SK-N-SH (cell line): ENCODE data around the gene RIMS1. TPM values are rescaled to one million over a fixed set of nuclear protein-coding genes. Genes with fewer than 3 reads are reported as not detected.

Experiments used
- CTCF ChIA-PET: fragments of 300-600, 350-600 bp; formaldehyde crosslinking; extraction: SDS; loops from one replicate; lab custom pipeline; 2021; lab: Yijun Ruan, JAX
- POLR2A ChIA-PET: fragments of 350-600 bp; sonication (Branson Sonifier 250); formaldehyde crosslinking; extraction: SDS; loops from one replicate; lab custom pipeline; 2020; ENCODE audit warnings: antibody characterized with exemption, inconsistent platforms; lab: Yijun Ruan, JAX
- DNase-seq: peaks from one replicate; pipeline ENCODE4 v3.0.0; 2012
- H2AFZ ChIP-seq: fragments of 200-600 bp; sonication (generic); 2 replicates; pipeline ENCODE4 v1.8.1; 2016; ENCODE audit warnings: antibody characterized with exemption, mild to moderate bottlenecking, low read depth
- H3F3A ChIP-seq: fragments of 200-600 bp; sonication (generic); replicated peaks from 2 replicates; pipeline ENCODE3; 2016; ENCODE audit warnings: antibody characterized with exemption, mild to moderate bottlenecking; ENCODE audit not compliant: insufficient read depth
- H3K27ac ChIP-seq, 2 experiments: fragments of 200-500 bp in 1 of 2; fragments of 200-600 bp in 1 of 2; sonication (Bioruptor generic) in 1 of 2; sonication (generic), shearing (Covaris generic) in 1 of 2; 2 replicates each; pipeline versions ENCODE4 v1.5.1 to v1.6.1; 2014 to 2016; ENCODE audit warnings: low read depth in 2 of 2, inconsistent platforms in 1 of 2, low read length in 1 of 2, mild to moderate bottlenecking in 1 of 2, mixed read lengths in 1 of 2
- H3K27me3 ChIP-seq: fragments of 200-600 bp; sonication (generic), shearing (Covaris generic); 2 replicates; pipeline ENCODE4 v1.6.1; 2016; ENCODE audit warnings: mixed run types; ENCODE audit not compliant: insufficient read depth
- H3K36me3 ChIP-seq, 2 experiments: fragments of 200-500 bp in 1 of 2; fragments of 200-600 bp in 1 of 2; sonication (Bioruptor generic) in 1 of 2; sonication (generic) in 1 of 2; replicated peaks in 1 of 2; 2 replicates each; pipeline versions ENCODE3 to v1.5.1; 2014 to 2016; ENCODE audit warnings: low read length in 1 of 2, mild to moderate bottlenecking in 1 of 2; ENCODE audit not compliant: insufficient read depth in 2 of 2, control insufficient read depth in 1 of 2
- H3K4me1 ChIP-seq, 2 experiments: fragments of 200-500 bp in 1 of 2; fragments of 200-600 bp in 1 of 2; sonication (Bioruptor generic) in 1 of 2; sonication (generic), shearing (Covaris generic) in 1 of 2; 2 replicates each; pipeline versions ENCODE4 v1.5.1 to v1.6.1; 2014 to 2016; ENCODE audit warnings: low read depth in 1 of 2, low read length in 1 of 2, mixed run types in 1 of 2; ENCODE audit not compliant: insufficient read depth in 2 of 2, control insufficient read depth in 1 of 2
- H3K4me2 ChIP-seq: fragments of 200-600 bp; sonication (generic), shearing (Covaris generic); 2 replicates; pipeline ENCODE4 v1.6.1; 2017; ENCODE audit warnings: mixed run types
- H3K4me3 ChIP-seq, 2 experiments: fragments of 200-500 bp in 1 of 2; fragments of 200-600 bp in 1 of 2; sonication (Bioruptor generic) in 1 of 2; sonication (generic), shearing (Covaris generic) in 1 of 2; 2 replicates each; pipeline versions ENCODE4 v1.5.1 to v1.8.1; 2014 to 2016; ENCODE audit warnings: low read depth in 2 of 2, inconsistent platforms in 1 of 2, low read length in 1 of 2, mild to moderate bottlenecking in 1 of 2, mixed read lengths in 1 of 2, moderate library complexity in 1 of 2
- H3K79me2 ChIP-seq: fragments of 200-600 bp; sonication (generic); 2 replicates; pipeline ENCODE4 v1.8.1; 2017; ENCODE audit warnings: mild to moderate bottlenecking; ENCODE audit not compliant: insufficient read depth
- H3K9ac ChIP-seq: fragments of 200-600 bp; sonication (generic); 2 replicates; pipeline ENCODE4 v1.6.1; 2017; ENCODE audit warnings: mixed run types
- H3K9me2 ChIP-seq: fragments of 200-600 bp; sonication (generic); 2 replicates; pipeline ENCODE4 v1.6.1; 2017; ENCODE audit warnings: mixed run types
- H3K9me3 ChIP-seq: fragments of 200-600 bp; sonication (generic); 2 replicates; pipeline ENCODE4 v1.6.1; 2017; ENCODE audit warnings: mixed run types, mild to moderate bottlenecking, moderate library complexity
- H4K20me1 ChIP-seq: fragments of 200-600 bp; sonication (generic); 2 replicates; pipeline ENCODE4 v1.6.1; 2017; ENCODE audit warnings: mild to moderate bottlenecking, mixed run types; ENCODE audit not compliant: insufficient read depth
- CHD2 ChIP-seq: fragments of 150-350 bp; IDR thresholded peaks from 2 replicates; pipeline ENCODE4 v1.6.1; 2018; ENCODE audit warnings: low read length; ENCODE audit not compliant: partially characterized antibody
- ELF1 ChIP-seq: IDR thresholded peaks from 2 replicates; pipeline ENCODE4 v1.4.0; 2012
- EP300 ChIP-seq, 2 experiments: IDR thresholded peaks; 2 replicates each; pipeline versions ENCODE4 v1.4.0 to v1.6.1; 2012; ENCODE audit warnings: borderline replicate concordance in 1 of 2, low read depth in 1 of 2, low read length in 1 of 2
- FOSL2 ChIP-seq: IDR thresholded peaks from 2 replicates; pipeline ENCODE4 v1.4.0; 2012; ENCODE audit warnings: low read depth, mild to moderate bottlenecking, moderate library complexity, borderline replicate concordance
- FOXJ3 ChIP-seq: sonication (generic); formaldehyde crosslinking; IDR thresholded peaks from 2 replicates; pipeline ENCODE4 v1.5.1; 2020; ENCODE audit warnings: mild to moderate bottlenecking, missing genetic modification reagents
- GATA2 ChIP-seq: sonication (generic); formaldehyde crosslinking; IDR thresholded peaks from 2 replicates; pipeline ENCODE4 v1.5.0; 2020; ENCODE audit warnings: mild to moderate bottlenecking, missing genetic modification reagents
- JUND ChIP-seq: IDR thresholded peaks from 2 replicates; pipeline ENCODE4 v1.4.0; 2012
- MEF2A ChIP-seq: IDR thresholded peaks from 2 replicates; pipeline ENCODE4 v1.4.0; 2012; ENCODE audit warnings: low read depth, borderline replicate concordance
- MXI1 ChIP-seq: IDR thresholded peaks from 2 replicates; pipeline ENCODE4 v1.6.1; 2012; ENCODE audit warnings: mild to moderate bottlenecking, low read depth, low read length, improper control_type of control experiment
- NFIC ChIP-seq: IDR thresholded peaks from 2 replicates; pipeline ENCODE4 v1.4.0; 2012; ENCODE audit warnings: borderline replicate concordance
- NRF1 ChIP-seq: IDR thresholded peaks from 2 replicates; pipeline ENCODE4 v1.6.1; 2012; ENCODE audit warnings: low read depth, mild to moderate bottlenecking, low read length
- RXRA ChIP-seq: IDR thresholded peaks from 2 replicates; pipeline ENCODE4 v1.4.0; 2012; ENCODE audit warnings: low read depth, mild to moderate bottlenecking, borderline replicate concordance
- TCF12 ChIP-seq: IDR thresholded peaks from 2 replicates; pipeline ENCODE4 v1.4.0; 2012
- USF2 ChIP-seq: fragments of 150-350 bp; IDR thresholded peaks from 2 replicates; pipeline ENCODE4 v1.6.1; 2017; ENCODE audit warnings: antibody characterized with exemption, low read length, low read depth, borderline replicate concordance
- WGBS: methylation state at CpG from one replicate; pipeline ENCODE4 v1.1.6; 2017; ENCODE audit warnings: low lambda C conversion rate; 5-methylcytosine and 5-hydroxymethylcytosine counted together
- polyA plus RNA-seq, 3 experiments: library from polyadenylated mRNA; depleted of rRNA; stranded (reverse); fragments of >200 nt; gene quantifications; 2 replicates each; pipeline ENCODE4 v1.2.3, GENCODE V29; 2012
- TF ChIP-seq, protein P1 (sequence below): IDR thresholded peaks from 2 replicates; pipeline ENCODE4 v1.4.0; 2012; ENCODE audit warnings: low read depth
- TF ChIP-seq, protein P2 (sequence below): fragments of 150-350 bp; IDR thresholded peaks from 2 replicates; pipeline ENCODE4 v1.6.1; 2016; ENCODE audit warnings: mild to moderate bottlenecking, low read depth, low read length
- TF ChIP-seq, protein P3 (sequence below): fragments of 200-600 bp; sonication (generic); IDR thresholded peaks from 2 replicates; pipeline ENCODE4 v1.6.1; 2017; ENCODE audit warnings: antibody characterized with exemption, mild to moderate bottlenecking, moderate library complexity

Gene RIMS1
- polyA plus RNA-seq, 1 of the 3 experiments (the other 2 are of a cell fraction), result 0.20 TPM

- no peak for TF ChIP-seq USF2
- TF ChIP-seq, protein P1, sequence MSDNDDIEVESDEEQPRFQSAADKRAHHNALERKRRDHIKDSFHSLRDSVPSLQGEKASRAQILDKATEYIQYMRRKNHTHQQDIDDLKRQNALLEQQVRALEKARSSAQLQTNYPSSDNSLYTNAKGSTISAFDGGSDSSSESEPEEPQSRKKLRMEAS, result no peak
- no peak for TF ChIP-seq EP300 (IDR thresholded peaks at IDR 0.05; ENCODE audit: borderline replicate concordance in 1 of 2, low read depth in 1 of 2, low read length in 1 of 2)
- no peak for TF ChIP-seq TCF12
- no peak for TF ChIP-seq CHD2
- no peak for TF ChIP-seq RXRA
- TF ChIP-seq NRF1, result no peak
- TF ChIP-seq MXI1, result no peak
- TF ChIP-seq GATA2 (CRISPR knock-in tag), result no peak
- TF ChIP-seq NFIC, result no peak
- TF ChIP-seq, protein P2, sequence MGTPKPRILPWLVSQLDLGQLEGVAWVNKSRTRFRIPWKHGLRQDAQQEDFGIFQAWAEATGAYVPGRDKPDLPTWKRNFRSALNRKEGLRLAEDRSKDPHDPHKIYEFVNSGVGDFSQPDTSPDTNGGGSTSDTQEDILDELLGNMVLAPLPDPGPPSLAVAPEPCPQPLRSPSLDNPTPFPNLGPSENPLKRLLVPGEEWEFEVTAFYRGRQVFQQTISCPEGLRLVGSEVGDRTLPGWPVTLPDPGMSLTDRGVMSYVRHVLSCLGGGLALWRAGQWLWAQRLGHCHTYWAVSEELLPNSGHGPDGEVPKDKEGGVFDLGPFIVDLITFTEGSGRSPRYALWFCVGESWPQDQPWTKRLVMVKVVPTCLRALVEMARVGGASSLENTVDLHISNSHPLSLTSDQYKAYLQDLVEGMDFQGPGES, result no peak
- ChIA-PET POLR2A (no interaction called here), CTCF (interaction anchor here (0.9 to 2.0 kb wide), 2 partner anchors 460 to 549 kb away, joined by 3 to 5 read pairs; no protein-coding TSS in a partner anchor)
- no peaks in the 10 kb centered on the region for H3K36me3 ChIP-seq
- no peaks in the 10 kb centered on the region for H3F3A ChIP-seq
- no peak for DNase-seq
- H3K27ac ChIP-seq, result no peak overlapping the region
- H3K4me2 ChIP-seq, result no peak overlapping the region
- H3K79me2 ChIP-seq, result no peaks in the 10 kb centered on the region
- no peak overlapping the region for H2AFZ ChIP-seq
- no peaks in the 10 kb centered on the region for H4K20me1 ChIP-seq
- no peaks in the 10 kb centered on the region for H3K9me3 ChIP-seq
- H3K9me2 ChIP-seq, result no peaks in the 10 kb centered on the region
- no peak overlapping the region for H3K4me3 ChIP-seq
- H3K27me3 ChIP-seq, result peaks cover 5% of the 10 kb centered on the region; the same call in 1 of the 2 replicates
- H3K9ac ChIP-seq, result no peak overlapping the region
- H3K4me1 ChIP-seq, result no peaks in the 10 kb centered on the region; a peak in 1 of 4 replicates
Measured at GRCh38 chr6:72081871-72082270, 195.5 kb downstream of the RIMS1 start.

GRCh38 chr6:72083976-72084375 lies 197.6 kb downstream of the RIMS1 start:
- Histone ChIP-seq H3K36me3 (no peaks in the 10 kb centered on the region), H3K9me3 (no peaks in the 10 kb centered on the region), H3K9ac (no peak overlapping the region), H4K20me1 (no peaks in the 10 kb centered on the region), H3K4me1 (no peaks in the 10 kb centered on the region; a peak in 1 of 4 replicates), H3K4me2 (no peak overlapping the region), H3K4me3 (no peak overlapping the region), H3K27me3 (peaks cover 9% of the 10 kb centered on the region; the same call in 1 of the 2 replicates), H3K79me2 (no peaks in the 10 kb centered on the region), H2AFZ (no peak overlapping the region), H3K27ac (no peak overlapping the region), H3K9me2 (no peaks in the 10 kb centered on the region), H3F3A (no peaks in the 10 kb centered on the region)
- no peak for DNase-seq
- 33% methylated on average over 1 of the region's 1 CpG for WGBS
- POLR2A ChIA-PET, result no interaction called here
- CTCF ChIA-PET, result interaction anchor here (0.8 to 2.4 kb wide), 6 partner anchors 11 to 699 kb away, joined by 3 to 11 read pairs (median 3); no protein-coding TSS in a partner anchor
- TF ChIP-seq MEF2A (no peak), GATA2 (CRISPR knock-in tag) (no peak), USF2 (no peak), ELF1 (no peak), RXRA (no peak), FOSL2 (no peak), JUND (no peak), EP300 (IDR thresholded peaks at IDR 0.05; ENCODE audit: borderline replicate concordance in 1 of 2, low read depth in 1 of 2, low read length in 1 of 2) (no peak), TCF12 (no peak), FOXJ3 (CRISPR knock-in tag) (no peak)
- TF ChIP-seq, protein P3, sequence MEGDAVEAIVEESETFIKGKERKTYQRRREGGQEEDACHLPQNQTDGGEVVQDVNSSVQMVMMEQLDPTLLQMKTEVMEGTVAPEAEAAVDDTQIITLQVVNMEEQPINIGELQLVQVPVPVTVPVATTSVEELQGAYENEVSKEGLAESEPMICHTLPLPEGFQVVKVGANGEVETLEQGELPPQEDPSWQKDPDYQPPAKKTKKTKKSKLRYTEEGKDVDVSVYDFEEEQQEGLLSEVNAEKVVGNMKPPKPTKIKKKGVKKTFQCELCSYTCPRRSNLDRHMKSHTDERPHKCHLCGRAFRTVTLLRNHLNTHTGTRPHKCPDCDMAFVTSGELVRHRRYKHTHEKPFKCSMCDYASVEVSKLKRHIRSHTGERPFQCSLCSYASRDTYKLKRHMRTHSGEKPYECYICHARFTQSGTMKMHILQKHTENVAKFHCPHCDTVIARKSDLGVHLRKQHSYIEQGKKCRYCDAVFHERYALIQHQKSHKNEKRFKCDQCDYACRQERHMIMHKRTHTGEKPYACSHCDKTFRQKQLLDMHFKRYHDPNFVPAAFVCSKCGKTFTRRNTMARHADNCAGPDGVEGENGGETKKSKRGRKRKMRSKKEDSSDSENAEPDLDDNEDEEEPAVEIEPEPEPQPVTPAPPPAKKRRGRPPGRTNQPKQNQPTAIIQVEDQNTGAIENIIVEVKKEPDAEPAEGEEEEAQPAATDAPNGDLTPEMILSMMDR, result no peak
- TF ChIP-seq, protein P2, result no peak
